Breast epithelium (tissue), 3 donors: ENCODE measurements around the gene SPATA1.

Source experiments
- CTCF ChIP-seq, 3 donors: fragments of 450-650 bp; IDR thresholded peaks; one replicate each; pipeline ENCODE4 v1.5.1; 2016 to 2017; ENCODE audit warnings: antibody characterized with exemption in 3 of 3, mild to moderate bottlenecking in 3 of 3, moderate library complexity in 3 of 3
- POLR2A ChIP-seq: fragments of 450-650 bp; IDR thresholded peaks from one replicate; pipeline ENCODE4 v1.6.1; 2016; ENCODE audit warnings: antibody characterized with exemption, mild to moderate bottlenecking, moderate library complexity
- POLR2AphosphoS5 ChIP-seq, 3 donors: sonication (generic); formaldehyde crosslinking; IDR thresholded peaks; one replicate each; pipeline ENCODE4 v1.6.1; 2017; ENCODE audit warnings: antibody characterized with exemption in 3 of 3

GRCh38 chr1:84524590-84524989 lies 18.4 kb downstream of the SPATA1 start:
- TF ChIP-seq POLR2A (no peak), CTCF (IDR thresholded peaks at IDR 0.05) (no peak), POLR2AphosphoS5 (IDR thresholded peaks at IDR 0.05) (no peak)
